ENCODE data around the gene P3H3.

Gene P3H3

GRCh38 chr12:6830999-6831398 lies 2.8 kb downstream of the P3H3 start:
- no peaks in the 10 kb centered on the region for H3K36me3 ChIP-seq (ENCODE audit: control insufficient read depth, insufficient read depth, low read length)
- H3K4me3 ChIP-seq (replicated peaks; ENCODE audit: low read depth, low read length): no peak overlapping the region
- TF ChIP-seq CTCF (IDR thresholded peaks at IDR 0.05; ENCODE audit: insufficient read depth, low read length, poor library complexity, severe bottlenecking): no peak
- peaks cover 3% of the 10 kb centered on the region for H3K27me3 ChIP-seq (replicated peaks; ENCODE audit: control insufficient read depth, insufficient read depth, low read length)
- DNase-seq (ENCODE audit: extremely low read depth, insufficient read length): no peak

GRCh38 chr12:6831450-6831995 lies 3.3 kb downstream of the P3H3 start:
- peaks cover 3% of the 10 kb centered on the region for H3K27me3 ChIP-seq (replicated peaks; ENCODE audit: control insufficient read depth, insufficient read depth, low read length)
- no peak for TF ChIP-seq CTCF (IDR thresholded peaks at IDR 0.05; ENCODE audit: insufficient read depth, low read length, poor library complexity, severe bottlenecking)
- no peaks in the 10 kb centered on the region for H3K36me3 ChIP-seq (ENCODE audit: control insufficient read depth, insufficient read depth, low read length)
- no peak overlapping the region for H3K4me3 ChIP-seq (replicated peaks; ENCODE audit: low read depth, low read length)
- no peak for DNase-seq (ENCODE audit: extremely low read depth, insufficient read length)

GRCh38 chr12:6832125-6832524 lies 3.9 kb downstream of the P3H3 start:
- H3K36me3 ChIP-seq (ENCODE audit: control insufficient read depth, insufficient read depth, low read length): no peaks in the 10 kb centered on the region
- TF ChIP-seq CTCF (IDR thresholded peaks at IDR 0.05; ENCODE audit: insufficient read depth, low read length, poor library complexity, severe bottlenecking): no peak
- peaks cover 3% of the 10 kb centered on the region for H3K27me3 ChIP-seq (replicated peaks; ENCODE audit: control insufficient read depth, insufficient read depth, low read length)
- DNase-seq (ENCODE audit: extremely low read depth, insufficient read length): no peak
- no peak overlapping the region for H3K4me3 ChIP-seq (replicated peaks; ENCODE audit: low read depth, low read length)

- no peak for TF ChIP-seq CTCF (IDR thresholded peaks at IDR 0.05; ENCODE audit: insufficient read depth, low read length, poor library complexity, severe bottlenecking)
- DNase-seq (ENCODE audit: extremely low read depth, insufficient read length): no peak
- Histone ChIP-seq H3K27me3 (replicated peaks; ENCODE audit: control insufficient read depth, insufficient read depth, low read length) (peaks cover 3% of the 10 kb centered on the region), H3K4me3 (replicated peaks; ENCODE audit: low read depth, low read length) (no peak overlapping the region), H3K36me3 (ENCODE audit: control insufficient read depth, insufficient read depth, low read length) (no peaks in the 10 kb centered on the region)
Observed at GRCh38 chr12:6833189-6833890, 5.1 kb downstream of the P3H3 start.

- no peak overlapping the region for H3K4me3 ChIP-seq (replicated peaks; ENCODE audit: low read depth, low read length)
- no peaks in the 10 kb centered on the region for H3K36me3 ChIP-seq (ENCODE audit: control insufficient read depth, insufficient read depth, low read length)
- TF ChIP-seq CTCF (IDR thresholded peaks at IDR 0.05; ENCODE audit: insufficient read depth, low read length, poor library complexity, severe bottlenecking): no peak
- DNase-seq (ENCODE audit: extremely low read depth, insufficient read length): no peak
- peaks cover 3% of the 10 kb centered on the region for H3K27me3 ChIP-seq (replicated peaks; ENCODE audit: control insufficient read depth, insufficient read depth, low read length)
Observed at GRCh38 chr12:6834254-6834653, 6.0 kb downstream of the P3H3 start.

All from GM06990 (cell line).